ENCODE results near the gene FRS2. TPM values are rescaled to one million over a fixed set of nuclear protein-coding genes. Genes with fewer than 3 reads are reported as not detected.

Gene FRS2
- total RNA-seq, 1 experiment from 2014 or later = 33.7 TPM

GRCh38 chr12:69475237-69475975, 5.2 kb downstream of the FRS2 start:
- H3K27me3 Mint-ChIP-seq (ENCODE audit: low read depth) = no peaks in the 10 kb centered on the region
- H3K9me3 Mint-ChIP-seq = no peaks in the 10 kb centered on the region
- no peak overlapping the region for H2AFZ ChIP-seq (ENCODE audit: low read length)
- no peak overlapping the region for H3K18ac ChIP-seq (ENCODE audit: insufficient read length, low read depth, low read length)
- H4K8ac ChIP-seq (replicated peaks; ENCODE audit: insufficient read length, low read depth, low read length) = no peak overlapping the region
- H2BK15ac ChIP-seq (ENCODE audit: low read depth, low read length) = no peak overlapping the region
- H3K56ac ChIP-seq (ENCODE audit: insufficient read length, low read depth, low read length) = no peak overlapping the region
- H3K36me3 Mint-ChIP-seq (ENCODE audit: insufficient read depth in 1 of 3, low read depth in 3 of 3) = no peaks in the 10 kb centered on the region; a peak in 2 of 7 replicates
- H3K23ac ChIP-seq (ENCODE audit: insufficient read length, low read depth, low read length) = no peak overlapping the region
- no peak for TF ChIP-seq CTCF (conservative IDR thresholded peaks at IDR 0.05)
- H3K23me2 ChIP-seq (ENCODE audit: insufficient read length, low read depth, low read length, poor library complexity, severe bottlenecking) = no peaks in the 10 kb centered on the region
- no peak overlapping the region for H2BK12ac ChIP-seq (ENCODE audit: insufficient read length, low read depth, low read length)
- no peak overlapping the region for H4K91ac ChIP-seq (ENCODE audit: insufficient read length, low read depth, low read length)
- 100% methylated on average over 1 of the region's 7 CpGs for WGBS (ENCODE audit: extremely low coverage, insufficient read length, low lambda C conversion rate)
- no peaks in the 10 kb centered on the region for H4K20me1 ChIP-seq (ENCODE audit: control insufficient read depth, insufficient read depth, insufficient read length)
- peaks cover 4% of the 10 kb centered on the region for H3K79me1 ChIP-seq (ENCODE audit: insufficient read depth, low read depth, low read length, poor library complexity, severe bottlenecking)
- no peak overlapping the region for H4K5ac ChIP-seq (ENCODE audit: insufficient read length, low read depth, low read length)
- DNase-seq = no peak
- no peak overlapping the region for H2AK5ac ChIP-seq (ENCODE audit: insufficient read length, low read length)
- H2BK5ac ChIP-seq (ENCODE audit: insufficient read length, low read length) = no peak overlapping the region
- H2BK120ac ChIP-seq (ENCODE audit: low read depth, low read length, poor library complexity, severe bottlenecking) = no peak overlapping the region
- no peak overlapping the region for H3K14ac ChIP-seq (ENCODE audit: insufficient read depth, low read length)
- H3K9me3 ChIP-seq (ENCODE audit: control insufficient read depth, low read depth, low read length) = no peaks in the 10 kb centered on the region
- peaks cover 39 to 53% of the 10 kb centered on the region in 2 experiments for H3K4me1 Mint-ChIP-seq
- H3K27ac Mint-ChIP-seq = peak overlapping the region in 2 of 3 experiments; percentile 80 to 87; a peak in 4 of 7 replicates
- H3K79me2 ChIP-seq (ENCODE audit: insufficient read depth, low read length) = peaks cover 39% of the 10 kb centered on the region
- H3K27me3 ChIP-seq (ENCODE audit: insufficient read depth, low read length) = no peaks in the 10 kb centered on the region
- peaks cover 2% of the 10 kb centered on the region; the same call in 1 of the 2 replicates for H3K4me1 ChIP-seq (ENCODE audit: insufficient read depth, low read length)
- no peak overlapping the region for H3K4ac ChIP-seq (ENCODE audit: low read depth, low read length)
- no peak overlapping the region for H3K27ac ChIP-seq (ENCODE audit: insufficient read length, low read depth, low read length)
- no peak overlapping the region for H3K9ac ChIP-seq (ENCODE audit: extremely low read depth, insufficient read length, low read length)
- H2BK20ac ChIP-seq (ENCODE audit: low read depth, low read length, poor library complexity, severe bottlenecking) = no peak overlapping the region
- no peak overlapping the region for H3T11ph ChIP-seq (ENCODE audit: low read length)
- H3K4me2 ChIP-seq (ENCODE audit: insufficient read depth, insufficient read length, low read length) = no peak overlapping the region
- no peak overlapping the region for H3K4me3 Mint-ChIP-seq
